22Rv1 (cell line): Measurements from ENCODE around the gene TRIM37.

Source experiments
- ZFX ChIP-seq: fragments of 450-650 bp; IDR thresholded peaks from 2 replicates; pipeline ENCODE4 v1.6.1; 2017; ENCODE audit warnings: antibody characterized with exemption, borderline replicate concordance
- TF ChIP-seq, protein P1 (sequence below): fragments of 450-650 bp; IDR thresholded peaks from 2 replicates; pipeline ENCODE4 v1.5.1; 2017; ENCODE audit warnings: mild to moderate bottlenecking

DNA sequence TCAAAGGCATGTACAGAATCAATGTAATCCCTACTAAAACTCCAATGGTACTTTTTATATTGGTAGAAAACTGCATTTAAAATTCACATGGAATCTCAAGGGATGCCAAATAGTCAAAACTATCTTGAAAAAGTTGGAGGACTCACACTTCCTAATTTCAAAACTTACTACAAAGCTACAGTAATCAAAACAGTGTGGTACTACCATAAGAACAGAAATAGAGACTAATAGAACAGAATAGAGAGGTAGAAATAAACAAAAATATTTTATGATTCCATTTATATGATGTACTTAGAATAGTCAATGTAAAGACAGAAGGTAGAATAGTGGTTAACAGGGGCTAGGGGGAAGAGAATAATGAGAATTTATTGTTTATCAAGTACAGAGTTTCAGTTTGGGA lies 8.8 kb downstream of the TRIM37 start:
- TF ChIP-seq, protein P1, sequence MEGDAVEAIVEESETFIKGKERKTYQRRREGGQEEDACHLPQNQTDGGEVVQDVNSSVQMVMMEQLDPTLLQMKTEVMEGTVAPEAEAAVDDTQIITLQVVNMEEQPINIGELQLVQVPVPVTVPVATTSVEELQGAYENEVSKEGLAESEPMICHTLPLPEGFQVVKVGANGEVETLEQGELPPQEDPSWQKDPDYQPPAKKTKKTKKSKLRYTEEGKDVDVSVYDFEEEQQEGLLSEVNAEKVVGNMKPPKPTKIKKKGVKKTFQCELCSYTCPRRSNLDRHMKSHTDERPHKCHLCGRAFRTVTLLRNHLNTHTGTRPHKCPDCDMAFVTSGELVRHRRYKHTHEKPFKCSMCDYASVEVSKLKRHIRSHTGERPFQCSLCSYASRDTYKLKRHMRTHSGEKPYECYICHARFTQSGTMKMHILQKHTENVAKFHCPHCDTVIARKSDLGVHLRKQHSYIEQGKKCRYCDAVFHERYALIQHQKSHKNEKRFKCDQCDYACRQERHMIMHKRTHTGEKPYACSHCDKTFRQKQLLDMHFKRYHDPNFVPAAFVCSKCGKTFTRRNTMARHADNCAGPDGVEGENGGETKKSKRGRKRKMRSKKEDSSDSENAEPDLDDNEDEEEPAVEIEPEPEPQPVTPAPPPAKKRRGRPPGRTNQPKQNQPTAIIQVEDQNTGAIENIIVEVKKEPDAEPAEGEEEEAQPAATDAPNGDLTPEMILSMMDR = no peak
- no peak for TF ChIP-seq ZFX
